ENCODE measurements around the gene ASMTL.
"Not testable (repeated sequence)": the region's sequence is repeated elsewhere in the genome, so short reads cannot be mapped to it uniquely, and the experiment has no call there.

The ASMTL gene

GRCh38 chrX:1452516-1453394 is at the start of gene ASMTL:
Gene ASMTL, minus strand, starts transcription at chrX:1452909. Its CDS starts 69 bp downstream, at chrX:1452840.
- peak; percentile 100 for DNase-seq

- no peak for DNase-seq
Observed at GRCh38 chrX:1502241-1502640, 49.5 kb upstream of the ASMTL start.

GRCh38 chrX:1500701-1501624 is 48.3 kb upstream of the ASMTL start:
- DNase-seq, result no peak

GRCh38 chrX:1496076-1496475 is 43.4 kb upstream of the ASMTL start:
- no peak for DNase-seq

- DNase-seq, result peak; percentile 57
Observed at GRCh38 chrX:1493877-1494510, 41.3 kb upstream of the ASMTL start.

- DNase-seq, result no peak
Observed at GRCh38 chrX:1493412-1493811, 40.7 kb upstream of the ASMTL start.

GRCh38 chrX:1492421-1493012 is 39.8 kb upstream of the ASMTL start:
- DNase-seq, result peak; percentile 48

- peak; percentile 81 for DNase-seq
Observed at GRCh38 chrX:1491851-1492349, 39.2 kb upstream of the ASMTL start.

- DNase-seq, result peak; percentile 1
Observed at GRCh38 chrX:1491248-1491647, 38.5 kb upstream of the ASMTL start.

- not testable (repeated sequence) for DNase-seq
Observed at GRCh38 chrX:1490723-1491122, 38.0 kb upstream of the ASMTL start.

- not testable (repeated sequence) for DNase-seq
Observed at GRCh38 chrX:1489354-1489753, 36.6 kb upstream of the ASMTL start.

GRCh38 chrX:1488745-1489144 is 36.0 kb upstream of the ASMTL start:
- no peak for DNase-seq

GRCh38 chrX:1488141-1488540 is 35.4 kb upstream of the ASMTL start:
- DNase-seq, result peak; percentile 46

GRCh38 chrX:1487401-1487800 is 34.7 kb upstream of the ASMTL start:
- peak; percentile 41 for DNase-seq

GRCh38 chrX:1486749-1487361 is 34.1 kb upstream of the ASMTL start:
- DNase-seq, result peak; percentile 45

- peak; percentile 25 for DNase-seq
Observed at GRCh38 chrX:1486177-1486576, 33.5 kb upstream of the ASMTL start.

GRCh38 chrX:1485033-1485432 is 32.3 kb upstream of the ASMTL start:
- peak; percentile 49 for DNase-seq

- DNase-seq, result no peak
Observed at GRCh38 chrX:1484638-1485019, 31.9 kb upstream of the ASMTL start.

- peak; percentile 55 for DNase-seq
Observed at GRCh38 chrX:1483843-1484637, 31.3 kb upstream of the ASMTL start.

GRCh38 chrX:1482530-1482928 is 29.8 kb upstream of the ASMTL start:
- not testable (repeated sequence) for DNase-seq

All from activated CD8-positive, alpha-beta memory T cell treated with anti-CD3 and anti-CD28 coated beads, Interleukin-2, amount 50 U/mL, for 48 hours (primary cell).